Body of pancreas (tissue), 4 donors: ENCODE measurements around the gene CSF1.

Experiments used
- POLR2A ChIP-seq, 3 donors: fragments of 450-650 bp; IDR thresholded peaks; one replicate each; pipeline ENCODE4 v1.6.1; 2016; ENCODE audit warnings: antibody characterized with exemption in 3 of 3, mild to moderate bottlenecking in 2 of 3
- TF ChIP-seq, protein P1 (sequence below), 7 experiments: fragments of 450-650 bp in 4 of 7; fragments of 200-600 bp in 3 of 7; sonication (generic) in 3 of 7; IDR thresholded peaks; one replicate each; pipeline ENCODE4 v1.5.1; 2016 to 2019; ENCODE audit warnings: antibody characterized with exemption in 7 of 7

GRCh38 chr1:109906839-109907180, 3.8 kb upstream of the CSF1 start:
- no peak for TF ChIP-seq POLR2A (IDR thresholded peaks at IDR 0.05)
- TF ChIP-seq, protein P1, sequence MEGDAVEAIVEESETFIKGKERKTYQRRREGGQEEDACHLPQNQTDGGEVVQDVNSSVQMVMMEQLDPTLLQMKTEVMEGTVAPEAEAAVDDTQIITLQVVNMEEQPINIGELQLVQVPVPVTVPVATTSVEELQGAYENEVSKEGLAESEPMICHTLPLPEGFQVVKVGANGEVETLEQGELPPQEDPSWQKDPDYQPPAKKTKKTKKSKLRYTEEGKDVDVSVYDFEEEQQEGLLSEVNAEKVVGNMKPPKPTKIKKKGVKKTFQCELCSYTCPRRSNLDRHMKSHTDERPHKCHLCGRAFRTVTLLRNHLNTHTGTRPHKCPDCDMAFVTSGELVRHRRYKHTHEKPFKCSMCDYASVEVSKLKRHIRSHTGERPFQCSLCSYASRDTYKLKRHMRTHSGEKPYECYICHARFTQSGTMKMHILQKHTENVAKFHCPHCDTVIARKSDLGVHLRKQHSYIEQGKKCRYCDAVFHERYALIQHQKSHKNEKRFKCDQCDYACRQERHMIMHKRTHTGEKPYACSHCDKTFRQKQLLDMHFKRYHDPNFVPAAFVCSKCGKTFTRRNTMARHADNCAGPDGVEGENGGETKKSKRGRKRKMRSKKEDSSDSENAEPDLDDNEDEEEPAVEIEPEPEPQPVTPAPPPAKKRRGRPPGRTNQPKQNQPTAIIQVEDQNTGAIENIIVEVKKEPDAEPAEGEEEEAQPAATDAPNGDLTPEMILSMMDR (IDR thresholded peaks at IDR 0.05), result no peak
